Measurements from ENCODE around the gene WNK4. TPM values are rescaled to one million over a fixed set of nuclear protein-coding genes. Genes with fewer than 3 reads are reported as not detected.
A peak's percentile ranks its signal among the peaks of the same experiment; 100 is the strongest.

Gene WNK4
- total RNA-seq, 2 experiments from 2014 or later, result 0.42 to 0.74 TPM

DNA sequence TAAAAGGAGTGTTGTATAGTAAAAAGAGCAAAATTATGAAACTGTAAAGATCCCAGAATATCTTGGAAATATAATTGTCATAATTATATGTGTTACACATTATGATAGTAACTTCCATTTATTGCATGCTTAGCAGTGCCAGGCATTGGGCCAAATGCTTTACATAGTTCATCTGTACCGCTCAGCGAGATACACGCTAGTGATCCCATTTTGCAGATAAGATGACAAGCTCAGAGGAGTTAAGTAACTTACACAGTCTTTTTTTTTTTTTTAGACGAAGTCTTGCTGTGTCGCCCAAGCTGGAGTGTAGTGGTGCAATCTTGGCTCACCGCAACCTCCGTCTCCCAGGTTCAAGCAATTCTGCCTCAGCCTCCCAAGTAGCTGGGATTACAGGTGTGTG is 28.8 kb upstream of the WNK4 start:
- Mint-ChIP-seq H3K27ac (no peak overlapping the region), H3K27me3 (peaks cover 36% of the 10 kb centered on the region), H3K36me3 (ENCODE audit: low read depth) (no peaks in the 10 kb centered on the region), H3K9me3 (no peaks in the 10 kb centered on the region), H3K4me1 (ENCODE audit: low read depth) (no peaks in the 10 kb centered on the region), H3K4me3 (no peak overlapping the region)
- DNase-seq (no peak), ATAC-seq (ENCODE audit: poor library complexity) (no peak)
- Histone ChIP-seq H3K4me3 (ENCODE audit: low read length) (no peak overlapping the region), H3K4me1 (ENCODE audit: insufficient read depth, low read length) (no peaks in the 10 kb centered on the region), H3K27ac (ENCODE audit: low read depth in 1 of 2, low read length in 2 of 2) (no peak overlapping the region), H3K36me3 (ENCODE audit: insufficient read depth, low read length) (no peaks in the 10 kb centered on the region), H3K9me3 (ENCODE audit: control insufficient read depth in 1 of 2, insufficient read depth in 1 of 2, low read length in 2 of 2) (no peaks in the 10 kb centered on the region), H3K27me3 (ENCODE audit: control insufficient read depth in 1 of 2, insufficient read depth in 2 of 2, low read length in 2 of 2) (peaks cover 3 to 5% of the 10 kb centered on the region in 2 experiments)
- intact Hi-C loops (cut with DNase I, micrococcal nuclease), result no loop called here
- ChIA-PET CTCF (interaction anchor here (0.9 kb wide), 1 partner anchor 12 kb away, joined by 3 read pairs; no protein-coding TSS in a partner anchor), POLR2A (no interaction called here)
- TF ChIP-seq, protein P1, sequence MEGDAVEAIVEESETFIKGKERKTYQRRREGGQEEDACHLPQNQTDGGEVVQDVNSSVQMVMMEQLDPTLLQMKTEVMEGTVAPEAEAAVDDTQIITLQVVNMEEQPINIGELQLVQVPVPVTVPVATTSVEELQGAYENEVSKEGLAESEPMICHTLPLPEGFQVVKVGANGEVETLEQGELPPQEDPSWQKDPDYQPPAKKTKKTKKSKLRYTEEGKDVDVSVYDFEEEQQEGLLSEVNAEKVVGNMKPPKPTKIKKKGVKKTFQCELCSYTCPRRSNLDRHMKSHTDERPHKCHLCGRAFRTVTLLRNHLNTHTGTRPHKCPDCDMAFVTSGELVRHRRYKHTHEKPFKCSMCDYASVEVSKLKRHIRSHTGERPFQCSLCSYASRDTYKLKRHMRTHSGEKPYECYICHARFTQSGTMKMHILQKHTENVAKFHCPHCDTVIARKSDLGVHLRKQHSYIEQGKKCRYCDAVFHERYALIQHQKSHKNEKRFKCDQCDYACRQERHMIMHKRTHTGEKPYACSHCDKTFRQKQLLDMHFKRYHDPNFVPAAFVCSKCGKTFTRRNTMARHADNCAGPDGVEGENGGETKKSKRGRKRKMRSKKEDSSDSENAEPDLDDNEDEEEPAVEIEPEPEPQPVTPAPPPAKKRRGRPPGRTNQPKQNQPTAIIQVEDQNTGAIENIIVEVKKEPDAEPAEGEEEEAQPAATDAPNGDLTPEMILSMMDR (IDR thresholded peaks at IDR 0.05), result no peak

DNA sequence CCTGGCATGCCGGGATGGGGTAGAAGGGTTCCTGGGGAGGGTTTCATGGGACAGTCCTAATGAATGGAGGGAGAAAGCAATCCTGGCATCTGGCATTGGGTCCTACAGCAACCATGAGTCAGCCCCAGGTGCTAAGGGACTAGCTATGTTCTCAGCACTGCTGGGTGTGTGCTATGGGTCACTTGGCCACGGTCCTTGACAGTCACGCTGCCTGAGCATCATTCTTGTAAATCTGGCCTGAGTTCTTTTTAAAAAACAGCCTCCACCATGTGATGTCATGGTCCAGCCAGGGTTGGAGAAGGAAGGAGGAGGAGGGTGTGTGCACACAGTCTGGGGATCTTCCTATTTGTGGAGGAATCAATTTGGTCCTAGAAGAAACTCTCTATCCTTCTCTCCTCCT is 25.6 kb upstream of the WNK4 start:
- Mint-ChIP-seq H3K4me1 (ENCODE audit: low read depth) (no peaks in the 10 kb centered on the region), H3K9me3 (no peaks in the 10 kb centered on the region), H3K27ac (no peak overlapping the region), H3K4me3 (no peak overlapping the region), H3K36me3 (ENCODE audit: low read depth) (no peaks in the 10 kb centered on the region), H3K27me3 (peaks cover 55% of the 10 kb centered on the region)
- H3K4me1 ChIP-seq (ENCODE audit: insufficient read depth, low read length), result no peaks in the 10 kb centered on the region
- ChIA-PET CTCF (interaction anchor here (0.8 to 1.1 kb wide), 2 partner anchors 9 kb away, joined by 3 read pairs; no protein-coding TSS in a partner anchor), POLR2A (no interaction called here)
- no peak for DNase-seq
- TF ChIP-seq, protein P1 (IDR thresholded peaks at IDR 0.05), result no peak
- H3K4me3 ChIP-seq (ENCODE audit: low read length), result no peak overlapping the region
- peaks cover 10 to 14% of the 10 kb centered on the region in 2 experiments for H3K27me3 ChIP-seq (ENCODE audit: control insufficient read depth in 1 of 2, insufficient read depth in 2 of 2, low read length in 2 of 2)
- H3K9me3 ChIP-seq (ENCODE audit: control insufficient read depth in 1 of 2, insufficient read depth in 1 of 2, low read length in 2 of 2), result no peaks in the 10 kb centered on the region
- no peak overlapping the region for H3K27ac ChIP-seq (ENCODE audit: low read depth in 1 of 2, low read length in 2 of 2)
- intact Hi-C loops (cut with DNase I, micrococcal nuclease), result no loop called here
- ATAC-seq (ENCODE audit: poor library complexity), result no peak
- H3K36me3 ChIP-seq (ENCODE audit: insufficient read depth, low read length), result no peaks in the 10 kb centered on the region

DNA sequence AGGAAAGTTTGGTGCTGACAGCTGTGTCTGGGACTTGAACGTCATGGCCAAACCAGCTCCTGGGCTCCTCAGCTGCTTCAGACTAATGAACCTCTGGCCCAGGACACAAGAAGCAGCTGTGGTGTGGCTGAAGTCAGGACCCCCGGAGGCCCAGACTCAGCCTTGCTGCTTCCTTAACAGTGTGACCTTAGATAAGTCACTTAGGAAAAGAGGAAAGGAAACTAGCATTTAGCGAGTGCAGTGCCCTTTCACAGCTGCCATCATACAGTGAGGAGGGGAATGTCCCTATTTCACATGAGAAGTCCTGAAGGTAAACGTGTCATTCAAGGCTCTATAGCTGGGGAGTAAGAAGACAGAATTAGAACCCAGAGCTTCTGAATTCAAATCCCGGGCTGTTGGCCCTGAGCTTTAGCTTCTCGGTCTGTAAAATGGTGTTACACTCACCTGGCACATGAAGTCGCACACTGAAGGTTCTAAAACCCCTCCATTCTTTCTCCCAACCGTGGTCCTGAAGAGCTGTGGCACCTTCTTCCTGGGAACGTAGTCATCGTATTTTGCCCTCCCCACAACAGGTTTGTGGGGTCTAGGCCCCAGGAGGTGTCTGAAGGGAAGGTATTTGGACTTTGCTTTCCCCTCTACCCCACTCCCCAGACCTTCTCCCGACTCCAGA is 20.3 kb upstream of the WNK4 start:
- ChIA-PET CTCF (interaction anchor here (1.2 kb wide), 1 partner anchor 182 kb away, joined by 4 read pairs; no protein-coding TSS in a partner anchor), POLR2A (interaction anchor here (1.4 kb wide), 1 partner anchor 21 kb away, joined by 4 read pairs; the partner anchor contains the start of gene WNK4)
- peak overlapping the region; percentile 67 for H3K4me3 Mint-ChIP-seq
- Histone ChIP-seq H3K4me1 (ENCODE audit: insufficient read depth, low read length) (peaks cover 15% of the 10 kb centered on the region), H3K36me3 (ENCODE audit: insufficient read depth, low read length) (no peaks in the 10 kb centered on the region), H3K4me3 (ENCODE audit: low read length) (no peak overlapping the region), H3K9me3 (ENCODE audit: control insufficient read depth in 1 of 2, insufficient read depth in 1 of 2, low read length in 2 of 2) (peaks cover 0 to 11% of the 10 kb centered on the region in 2 experiments), H3K27ac (ENCODE audit: low read depth in 1 of 2, low read length in 2 of 2) (no peak overlapping the region), H3K27me3 (ENCODE audit: control insufficient read depth in 1 of 2, insufficient read depth in 2 of 2, low read length in 2 of 2) (peaks cover 40 to 47% of the 10 kb centered on the region in 2 experiments)
- H3K27me3 Mint-ChIP-seq, result peaks cover 73% of the 10 kb centered on the region
- DNase-seq (peak in 2 of 14 experiments; percentile 47), ATAC-seq (ENCODE audit: poor library complexity) (no peak)
- H3K9me3 Mint-ChIP-seq, result no peaks in the 10 kb centered on the region
- peaks cover 9% of the 10 kb centered on the region for H3K4me1 Mint-ChIP-seq (ENCODE audit: low read depth)
- intact Hi-C loops (cut with DNase I, micrococcal nuclease), result no loop called here
- TF ChIP-seq, protein P1 (IDR thresholded peaks at IDR 0.05), result no peak
- H3K27ac Mint-ChIP-seq, result no peak overlapping the region
- H3K36me3 Mint-ChIP-seq (ENCODE audit: low read depth), result no peaks in the 10 kb centered on the region
